Frontal cortex (tissue), 4 donors: ENCODE measurements around the gene CWH43. TPM values are rescaled to one million over a fixed set of nuclear protein-coding genes. Genes with fewer than 3 reads are reported as not detected.
"Not testable (repeated sequence)": the region's sequence is repeated elsewhere in the genome, so short reads cannot be mapped to it uniquely, and the experiment has no call there.

ENCODE experiments used
- DNase-seq, 2 donors: peaks; one replicate each; pipeline ENCODE4 v3.0.0; 2012; ENCODE audit warnings: low spot score in 2 of 2
- FAIRE-seq: peaks from 2 replicates; lab custom pipeline; 2012; peaks lifted over from hg19 to GRCh38; lab: Jason Lieb, UNC
- total RNA-seq: library from RNA; depleted of rRNA; stranded (reverse); fragments of >200 nt; gene quantifications from one replicate; pipeline ENCODE4 v1.2.3, GENCODE V29; 2014
- donor health status: control.
- donor health status: control.
- donor health status: control.

CWH43 gene
- total RNA-seq = not detected

GRCh38 chr4:48985976-48986653 lies at the start of gene CWH43:
Gene CWH43, plus strand, starts transcription at chr4:48986275. Its CDS starts 155 bp downstream, at chr4:48986430.
- DNase-seq (no peak), FAIRE-seq (no peak)

- DNase-seq = no peak
- no peak for FAIRE-seq
Measured at GRCh38 chr4:48937033-48937432, 49.0 kb upstream of the CWH43 start.

- FAIRE-seq = no peak
- DNase-seq = no peak
Measured at GRCh38 chr4:48938831-48939230, 47.2 kb upstream of the CWH43 start.

GRCh38 chr4:48939785-48940184 lies 46.3 kb upstream of the CWH43 start:
- DNase-seq = no peak
- no peak for FAIRE-seq

GRCh38 chr4:48943387-48943786 lies 42.7 kb upstream of the CWH43 start:
- no peak for FAIRE-seq
- no peak for DNase-seq

GRCh38 chr4:48944252-48944651 lies 41.8 kb upstream of the CWH43 start:
- FAIRE-seq (no peak), DNase-seq (no peak)

- FAIRE-seq (no peak), DNase-seq (no peak)
Measured at GRCh38 chr4:48944756-48945241, 41.3 kb upstream of the CWH43 start.

GRCh38 chr4:48945981-48946380 lies 40.1 kb upstream of the CWH43 start:
- no peak for DNase-seq
- FAIRE-seq = peak; percentile 24

- FAIRE-seq (no peak), DNase-seq (no peak)
Measured at GRCh38 chr4:48947731-48948130, 38.3 kb upstream of the CWH43 start.

- FAIRE-seq = no peak
- DNase-seq = no peak
Measured at GRCh38 chr4:48949086-48949485, 37.0 kb upstream of the CWH43 start.

GRCh38 chr4:48949518-48950219 lies 36.4 kb upstream of the CWH43 start:
- DNase-seq = no peak
- no peak for FAIRE-seq

- FAIRE-seq = no peak
- no peak for DNase-seq
Measured at GRCh38 chr4:48954314-48954713, 31.8 kb upstream of the CWH43 start.

- FAIRE-seq, DNase-seq: not testable (repeated sequence)
Measured at GRCh38 chr4:48957366-48957765, 28.7 kb upstream of the CWH43 start.

- DNase-seq (no peak), FAIRE-seq (no peak)
Measured at GRCh38 chr4:48958582-48958981, 27.5 kb upstream of the CWH43 start.

- DNase-seq (no peak), FAIRE-seq (no peak)
Measured at GRCh38 chr4:48960988-48961635, 25.0 kb upstream of the CWH43 start.

GRCh38 chr4:48962636-48963035 lies 23.4 kb upstream of the CWH43 start:
- FAIRE-seq (no peak), DNase-seq (no peak)

- FAIRE-seq = peak; percentile 93
- DNase-seq = peak in 1 of 2 donors; percentile 38
Measured at GRCh38 chr4:48963042-48963679, 22.9 kb upstream of the CWH43 start.

- no peak for DNase-seq
Measured at GRCh38 chr4:48967101-48967500, 19.0 kb upstream of the CWH43 start.

GRCh38 chr4:48967631-48968030 lies 18.4 kb upstream of the CWH43 start:
- DNase-seq (no peak), FAIRE-seq (no peak)

More at GRCh38 chr4:48967101-48967500, 19.0 kb upstream of the CWH43 start:
- FAIRE-seq = no peak

- no peak for FAIRE-seq
- no peak for DNase-seq
Measured at GRCh38 chr4:48968814-48969213, 17.3 kb upstream of the CWH43 start.
